ENCODE measurements around the gene RIMS4.

Gene RIMS4

DNA sequence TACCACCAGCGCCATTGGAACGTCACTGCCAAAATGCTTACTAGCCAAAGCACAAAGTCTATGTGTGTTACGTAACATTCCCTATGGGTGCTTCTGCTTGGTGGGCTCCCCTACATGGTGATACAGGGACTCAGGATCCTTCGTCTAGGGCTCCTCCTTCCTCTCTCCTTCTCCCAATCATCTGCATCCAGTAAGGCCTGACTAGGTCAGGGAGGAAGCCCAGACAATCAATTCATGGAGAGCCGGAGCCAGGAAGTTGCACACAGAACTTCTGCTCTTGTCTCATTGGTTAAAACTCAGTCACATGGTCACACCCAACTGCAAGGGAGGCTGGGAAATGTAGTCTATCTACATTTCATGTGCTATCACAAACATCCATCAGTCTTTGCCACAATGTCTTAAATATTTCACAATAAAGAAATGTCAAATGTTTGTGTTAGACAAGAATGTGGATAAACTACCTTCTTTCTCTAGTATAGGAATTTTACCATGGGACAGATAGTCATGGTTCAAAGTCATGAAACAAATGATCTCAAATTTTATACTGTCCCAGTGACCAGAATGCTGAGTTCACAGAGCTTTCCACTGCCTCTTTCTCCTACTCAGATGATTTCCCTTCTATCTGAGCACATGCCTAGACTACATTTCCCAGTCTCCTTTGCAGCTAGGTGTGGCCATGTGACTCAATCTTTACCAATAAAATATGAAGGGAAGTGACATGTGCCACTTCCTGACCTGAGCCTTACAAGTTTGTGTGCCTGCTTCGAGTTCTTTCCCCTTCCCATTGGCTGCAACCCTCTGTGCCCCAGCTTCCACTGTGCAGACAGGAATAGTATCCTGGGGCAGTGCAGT lies 74.0 kb downstream of the RIMS4 start:
- DNase-seq, result no peak

DNA sequence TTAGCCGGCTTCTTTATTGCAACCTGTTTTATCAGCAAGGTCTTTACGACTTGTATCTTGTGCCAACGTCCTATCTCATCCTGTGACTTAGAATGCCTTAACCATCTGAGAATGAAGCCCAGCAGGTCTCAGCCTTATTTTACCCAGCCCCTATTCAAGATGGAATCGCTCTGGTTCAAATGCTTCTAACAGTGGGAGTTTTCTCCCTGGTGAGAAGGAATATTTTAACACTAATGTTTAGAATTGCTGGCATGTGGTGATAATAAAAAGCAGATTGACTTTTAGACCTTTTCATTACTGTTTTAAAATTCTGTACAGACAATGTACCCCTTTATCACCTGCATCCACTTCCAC lies 74.6 kb downstream of the RIMS4 start:
- DNase-seq, result no peak

DNA sequence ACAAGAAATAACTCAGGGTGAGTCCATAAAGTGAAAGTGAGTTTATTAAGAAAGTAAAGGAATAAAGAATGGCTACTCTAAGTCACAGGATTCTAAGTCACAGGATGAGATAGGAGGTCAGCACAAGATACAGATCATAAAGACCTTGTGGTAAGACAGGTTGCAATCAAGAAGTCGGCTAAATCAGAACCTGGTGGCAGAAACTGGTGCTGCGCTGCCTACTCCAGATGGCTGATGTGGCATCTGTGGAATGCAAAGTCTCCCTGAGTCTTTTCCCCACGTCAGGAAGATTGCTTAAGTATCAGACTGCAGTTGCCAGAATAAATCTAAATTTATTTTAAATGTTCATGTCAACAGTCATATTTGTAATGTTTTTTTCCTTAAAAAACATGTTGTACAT lies 75.4 kb downstream of the RIMS4 start:
- DNase-seq, result no peak

DNA sequence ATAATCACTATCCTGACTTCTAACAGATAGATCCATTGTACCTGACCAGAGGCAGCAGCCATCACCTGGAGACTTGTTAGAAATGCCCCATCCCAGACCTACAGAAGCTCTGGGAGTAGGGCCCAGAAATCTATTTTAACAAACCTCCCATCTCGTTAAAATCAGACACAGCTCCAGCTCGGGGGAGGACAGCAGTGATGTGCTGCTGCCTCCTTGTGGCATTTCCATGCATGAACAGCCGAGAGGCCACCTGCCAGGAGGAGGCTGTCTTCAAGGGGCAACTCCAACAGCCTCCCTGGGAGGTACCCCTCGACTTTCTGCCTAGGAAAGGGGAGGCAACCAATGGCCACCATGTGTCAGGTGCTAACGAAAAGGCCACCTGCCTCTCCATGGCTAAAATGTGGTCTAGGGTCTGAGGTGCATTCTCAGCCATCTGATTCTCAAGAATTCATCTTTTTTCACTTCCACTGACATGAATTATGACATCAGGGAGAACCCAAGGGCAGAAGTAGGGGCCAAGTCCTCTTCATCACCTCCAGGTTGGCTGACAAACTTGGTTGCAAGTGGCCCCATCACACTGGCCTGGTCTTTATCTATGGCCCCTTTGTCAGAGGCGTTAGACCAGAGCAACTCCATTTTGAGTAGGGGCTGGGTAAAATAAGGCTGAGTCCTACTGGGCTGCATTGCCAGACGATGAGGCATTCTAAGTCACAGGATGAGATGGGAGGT lies 76.8 kb downstream of the RIMS4 start:
- DNase-seq, result peak; percentile 50

DNA sequence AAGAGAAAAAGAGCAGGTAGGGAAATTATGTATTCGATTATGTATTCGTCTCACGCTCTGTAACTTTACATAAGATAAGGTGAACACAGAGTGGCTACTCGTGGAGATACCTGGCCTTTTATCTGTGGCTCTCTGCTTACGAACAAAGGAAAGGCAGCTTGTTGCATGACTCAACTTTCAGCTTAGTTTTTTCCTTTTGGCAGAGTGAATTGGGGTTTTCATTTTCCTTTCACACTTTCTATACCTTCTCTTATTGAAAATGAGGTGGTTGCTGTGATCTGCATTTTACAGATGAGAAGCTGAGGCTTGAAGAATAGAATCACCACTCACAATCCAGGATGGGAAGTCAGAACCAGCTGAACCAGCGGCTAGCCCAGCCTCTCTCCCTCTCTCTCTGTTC lies 78.0 kb downstream of the RIMS4 start:
- DNase-seq, result no peak

DNA sequence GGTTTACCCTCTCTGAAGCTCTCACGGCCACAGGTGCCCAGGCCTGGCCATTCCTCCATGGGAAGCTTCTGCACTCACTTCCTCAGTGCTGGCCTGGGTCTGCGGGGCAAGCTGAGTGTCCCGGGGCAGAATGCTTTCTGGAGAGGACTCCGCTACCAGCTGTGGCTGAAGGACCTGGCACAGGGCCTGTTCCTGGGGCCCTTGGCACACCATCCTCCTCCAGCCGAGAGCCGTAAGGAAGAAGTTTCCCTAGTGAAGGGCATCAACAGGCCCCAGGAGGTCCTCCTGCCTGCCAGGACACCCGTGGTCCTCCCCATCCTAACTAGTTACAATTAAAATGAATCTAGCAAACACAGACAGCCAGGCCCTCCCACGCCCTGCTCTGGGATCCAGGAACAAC lies 78.7 kb downstream of the RIMS4 start:
- DNase-seq, result no peak

DNA sequence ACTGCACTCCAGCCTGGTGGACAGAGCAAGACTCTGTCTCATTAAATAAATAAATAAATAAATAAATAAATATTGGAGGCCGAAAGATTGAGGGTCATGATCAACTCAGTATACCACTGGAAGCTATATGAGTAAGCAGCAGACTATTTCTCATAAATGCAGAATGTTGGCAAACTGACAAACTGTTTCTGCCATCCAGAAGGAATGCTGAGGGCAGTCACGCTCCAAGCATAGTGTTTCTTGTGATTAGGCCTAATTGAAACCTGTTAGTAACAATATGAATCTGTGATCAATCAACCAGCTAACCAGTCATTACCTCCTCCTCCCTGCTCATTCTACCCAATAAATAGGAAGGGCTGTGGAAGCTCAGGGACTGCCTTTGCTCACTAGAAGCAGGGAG lies 79.9 kb downstream of the RIMS4 start:
- DNase-seq, result no peak

DNA sequence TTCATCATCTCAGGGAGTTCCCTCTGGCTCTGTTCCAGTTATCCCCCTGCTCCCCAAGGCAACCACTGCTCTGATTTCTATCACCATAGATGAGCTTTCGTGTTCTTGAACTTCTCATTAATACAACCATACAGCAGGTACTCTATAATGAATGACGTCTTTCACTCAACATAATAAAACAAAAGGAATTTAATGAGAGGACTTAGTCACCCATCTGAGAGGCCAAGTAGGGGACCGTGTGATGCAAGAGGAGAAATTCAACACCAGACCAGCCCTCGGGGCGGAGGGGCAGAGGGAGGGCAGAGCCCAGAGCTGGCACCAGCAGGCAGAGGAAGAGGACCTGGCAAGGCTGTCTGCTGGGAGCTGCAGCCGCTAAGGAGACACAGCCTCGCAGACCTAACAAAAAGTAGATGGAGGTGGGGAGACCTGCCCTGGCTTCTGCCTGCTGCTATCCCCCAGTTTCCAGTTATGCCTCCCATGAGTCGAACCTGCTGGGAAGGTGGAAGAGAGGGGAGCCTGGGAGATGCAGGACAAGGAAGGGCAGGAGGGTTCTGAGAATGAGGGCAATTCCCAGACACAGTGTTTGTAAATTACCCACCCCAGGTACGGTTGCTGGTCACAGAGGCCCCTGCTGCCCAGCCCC lies 81.4 kb downstream of the RIMS4 start:
- no peak for DNase-seq

DNA sequence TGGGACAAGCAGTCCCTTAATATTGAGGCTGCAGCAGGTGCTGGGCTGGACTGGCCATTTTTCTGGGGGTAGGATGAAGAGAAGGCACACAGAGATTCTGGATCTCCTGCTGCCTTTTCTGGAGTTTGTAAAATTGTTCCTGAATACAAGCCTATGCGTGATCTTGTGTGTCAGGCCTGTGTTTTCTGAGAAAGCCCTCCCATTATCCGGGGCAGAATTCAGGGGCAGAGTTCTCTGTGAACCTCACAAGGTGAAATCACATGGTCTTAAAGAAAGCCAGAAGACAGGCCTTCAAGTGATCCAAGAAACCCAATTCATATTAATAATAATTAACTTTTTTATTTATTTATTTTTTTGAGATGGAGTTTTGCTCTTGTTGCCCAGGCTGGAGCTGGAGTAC lies 82.7 kb downstream of the RIMS4 start:
- no peak for DNase-seq

DNA sequence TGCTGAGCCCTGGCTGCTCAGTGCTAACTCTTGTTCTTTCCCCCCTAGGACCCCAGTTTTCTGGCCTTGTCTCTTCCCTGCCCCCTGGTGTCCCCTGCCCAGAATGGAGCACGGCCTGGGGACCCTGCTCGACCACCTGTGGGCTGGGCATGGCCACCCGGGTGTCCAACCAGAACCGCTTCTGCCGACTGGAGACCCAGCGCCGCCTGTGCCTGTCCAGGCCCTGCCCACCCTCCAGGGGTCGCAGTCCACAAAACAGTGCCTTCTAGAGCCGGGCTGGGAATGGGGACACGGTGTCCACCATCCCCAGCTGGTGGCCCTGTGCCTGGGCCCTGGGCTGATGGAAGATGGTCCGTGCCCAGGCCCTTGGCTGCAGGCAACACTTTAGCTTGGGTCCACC lies 83.3 kb downstream of the RIMS4 start:
- no peak for DNase-seq

DNA sequence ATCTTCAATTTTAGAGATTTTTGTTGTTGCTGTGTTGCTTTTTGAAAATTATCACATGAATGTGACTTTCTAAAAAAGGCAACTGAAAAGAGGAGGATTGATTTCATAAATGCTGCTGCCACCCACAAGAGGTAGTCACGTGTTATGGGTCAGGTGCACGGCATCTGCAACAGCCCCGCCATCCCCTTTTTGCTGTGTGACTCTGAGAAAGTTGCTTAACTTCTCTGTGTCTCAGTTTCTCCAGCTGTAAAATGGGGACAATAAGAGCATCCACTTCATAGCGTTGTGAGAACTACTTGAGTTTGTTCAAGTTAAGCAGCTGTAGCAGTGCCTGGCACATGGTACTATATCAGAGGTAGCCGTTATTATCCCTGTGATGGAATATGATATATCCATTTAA lies 84.5 kb downstream of the RIMS4 start:
- DNase-seq, result no peak

DNA sequence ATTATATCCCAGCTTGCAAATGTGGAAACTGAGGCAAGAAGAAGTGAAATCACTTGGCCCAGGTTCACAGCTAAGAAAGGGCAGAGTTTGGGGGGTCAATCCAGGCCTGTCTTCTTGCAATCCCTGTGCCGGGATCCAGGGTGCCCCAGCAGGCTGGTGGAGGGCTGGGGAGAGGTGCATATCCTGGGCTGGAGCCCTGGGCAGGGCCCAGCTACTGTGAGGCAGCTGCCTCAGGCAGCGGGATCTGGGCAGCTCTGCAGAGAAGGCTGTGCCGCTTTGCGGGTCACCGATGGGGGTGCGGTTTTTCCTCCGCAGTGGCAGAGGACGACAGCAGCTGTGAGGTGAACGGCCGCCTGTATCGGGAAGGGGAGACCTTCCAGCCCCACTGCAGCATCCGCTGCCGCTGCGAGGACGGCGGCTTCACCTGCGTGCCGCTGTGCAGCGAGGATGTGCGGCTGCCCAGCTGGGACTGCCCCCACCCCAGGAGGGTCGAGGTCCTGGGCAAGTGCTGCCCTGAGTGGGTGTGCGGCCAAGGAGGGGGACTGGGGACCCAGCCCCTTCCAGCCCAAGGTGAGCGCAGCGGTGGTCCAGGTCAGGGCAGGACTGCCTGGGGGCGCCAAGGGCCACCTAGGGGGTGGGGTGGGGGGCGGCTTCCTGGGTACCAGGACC lies 85.8 kb downstream of the RIMS4 start:
- DNase-seq, result no peak

DNA sequence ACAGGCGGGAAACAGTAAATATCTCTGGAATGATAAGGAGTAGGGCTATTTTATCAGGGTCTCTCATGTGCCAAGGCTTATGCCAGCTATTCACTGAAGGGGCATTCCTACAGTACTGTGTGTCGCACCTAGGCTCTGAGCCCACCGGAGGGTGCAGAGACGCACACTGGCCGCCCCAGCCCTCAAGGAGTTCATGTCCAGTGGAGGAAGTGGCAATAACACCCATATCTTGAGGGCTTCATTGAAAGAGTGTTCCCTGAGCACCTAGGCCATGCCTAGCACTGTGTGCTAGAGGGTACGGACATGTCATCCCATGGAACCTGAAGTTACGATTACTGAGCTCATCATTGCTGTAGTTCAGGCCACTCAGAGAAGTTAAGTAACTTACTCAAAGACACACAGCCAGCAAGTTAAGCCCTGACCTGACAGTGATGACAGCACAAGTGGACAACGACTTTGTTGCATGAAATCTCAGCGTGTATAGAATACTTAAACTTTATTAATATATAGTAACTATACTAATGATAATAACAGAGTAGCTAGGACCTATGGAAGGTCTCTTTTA lies 86.5 kb downstream of the RIMS4 start:
- DNase-seq, result no peak

DNA sequence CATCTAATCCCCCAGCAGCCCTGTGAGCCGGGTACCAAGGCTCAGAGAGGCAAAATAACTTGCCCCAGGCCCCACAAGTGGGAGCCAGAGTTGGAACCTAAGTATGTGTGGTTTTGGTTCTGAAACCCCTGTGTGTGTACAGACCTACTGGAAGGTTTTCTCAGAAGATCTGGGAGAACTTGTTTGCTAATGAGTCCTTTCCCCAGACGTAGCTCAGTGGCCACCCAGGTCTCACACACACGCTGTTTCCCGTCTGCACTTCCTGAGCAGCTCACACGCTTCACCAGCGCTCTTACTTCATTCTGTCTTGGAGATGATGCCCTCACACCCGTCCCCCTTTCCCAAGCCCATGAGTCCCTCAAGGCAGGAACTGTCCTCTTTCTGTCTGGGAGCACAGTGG lies 87.0 kb downstream of the RIMS4 start:
- DNase-seq, result no peak

DNA sequence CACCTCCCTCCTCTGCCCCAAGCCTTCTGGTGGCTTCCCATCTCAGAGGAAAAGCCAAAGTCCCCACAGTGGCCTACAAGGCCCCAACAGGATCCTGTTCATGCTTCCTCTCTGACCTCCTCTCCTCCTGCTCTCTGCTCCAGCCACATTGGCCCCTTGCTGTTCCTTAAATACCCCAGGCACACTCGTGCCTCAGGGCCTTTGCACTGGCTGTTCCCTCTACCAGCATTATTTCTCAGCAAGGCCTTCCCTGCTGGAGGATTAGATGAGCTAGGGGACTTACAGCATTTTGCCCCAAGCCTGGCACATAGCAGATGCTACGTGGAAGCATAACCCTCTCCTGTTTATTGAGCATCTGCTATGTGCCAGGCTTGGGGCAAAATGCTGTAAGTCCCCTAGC lies 87.4 kb downstream of the RIMS4 start:
- DNase-seq, result no peak

DNA sequence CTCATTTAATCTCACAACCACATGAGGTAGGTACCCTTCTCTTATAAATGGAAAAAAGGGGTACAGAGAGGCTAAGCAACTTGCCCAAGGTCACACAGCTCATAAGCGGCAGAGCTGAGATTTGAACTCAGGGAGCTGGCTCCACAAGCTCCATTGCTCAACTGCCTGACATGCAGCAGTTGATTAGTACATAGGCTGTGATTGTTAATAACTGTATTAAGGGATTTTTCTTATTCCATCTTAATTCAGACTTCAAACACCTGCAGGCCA lies 88.6 kb downstream of the RIMS4 start:
- DNase-seq, result no peak

DNA sequence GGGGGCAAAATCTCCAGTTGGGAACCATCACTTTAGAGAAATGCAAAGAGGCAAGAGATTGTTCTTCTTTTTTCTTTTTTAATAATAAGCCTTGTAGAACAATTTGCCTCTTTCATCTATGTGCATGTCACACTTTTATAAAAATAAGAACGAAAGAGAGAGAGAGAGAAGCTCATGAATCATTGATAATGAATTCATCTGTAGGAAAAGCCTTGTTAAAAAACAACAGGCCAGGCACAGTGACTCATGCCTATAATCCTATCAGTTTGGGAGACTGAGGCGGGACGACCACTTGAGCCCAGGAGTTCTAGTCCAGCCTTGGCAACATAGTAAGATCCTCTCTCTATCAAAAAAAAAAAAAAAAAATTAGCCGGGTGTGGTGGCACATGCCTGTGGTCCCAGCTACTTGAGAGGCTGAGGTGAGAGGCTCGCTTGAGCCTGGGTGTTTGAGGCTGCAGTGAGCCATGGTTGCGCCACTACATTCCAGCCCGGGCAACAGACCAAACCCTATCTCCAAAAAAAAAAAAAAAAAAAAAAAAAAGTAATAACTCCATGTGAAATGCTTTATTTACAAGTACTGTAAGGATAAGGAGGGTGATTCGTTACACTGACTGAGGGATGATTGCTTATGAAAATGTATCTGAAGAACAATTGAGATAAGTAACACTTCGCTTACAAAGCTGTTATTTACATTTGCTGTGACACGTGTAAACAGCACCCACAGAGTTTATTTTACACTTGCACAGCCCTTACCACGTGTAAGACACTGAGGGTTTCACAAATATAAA lies 89.2 kb downstream of the RIMS4 start:
- DNase-seq, result no peak

DNA sequence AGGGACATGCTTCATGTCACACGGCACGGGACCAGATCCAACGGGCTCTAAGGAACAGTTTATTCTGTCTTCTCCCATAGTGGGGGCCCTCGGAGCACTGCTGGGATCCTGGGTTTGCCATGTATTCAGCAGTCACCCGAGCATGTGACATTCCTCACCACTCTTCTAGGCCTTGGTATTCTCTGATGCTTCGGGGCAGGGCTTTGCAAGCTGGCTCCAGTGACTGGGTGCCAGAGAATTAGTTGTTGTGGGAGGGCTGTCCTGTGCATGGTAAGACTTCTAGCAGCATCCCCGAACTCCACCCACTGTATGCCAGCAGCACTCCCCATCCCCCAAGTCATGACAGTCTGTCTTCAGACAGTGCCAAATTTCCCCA lies 89.7 kb downstream of the RIMS4 start:
- no peak for DNase-seq

DNA sequence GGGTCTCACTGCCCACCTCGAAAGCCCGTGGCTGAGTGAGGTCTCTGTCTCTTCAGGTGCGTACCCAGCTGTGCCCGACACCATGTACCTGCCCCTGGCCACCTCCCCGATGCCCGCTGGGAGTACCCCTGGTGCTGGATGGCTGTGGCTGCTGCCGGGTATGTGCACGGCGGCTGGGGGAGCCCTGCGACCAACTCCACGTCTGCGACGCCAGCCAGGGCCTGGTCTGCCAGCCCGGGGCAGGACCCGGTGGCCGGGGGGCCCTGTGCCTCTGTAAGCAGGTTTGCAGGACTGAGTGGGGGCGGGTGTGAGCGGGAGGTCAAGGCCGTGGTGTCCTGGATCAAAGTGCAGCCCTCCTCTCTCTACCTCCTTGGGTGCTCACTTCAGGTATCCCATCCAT lies 90.5 kb downstream of the RIMS4 start:
- no peak for DNase-seq

DNA sequence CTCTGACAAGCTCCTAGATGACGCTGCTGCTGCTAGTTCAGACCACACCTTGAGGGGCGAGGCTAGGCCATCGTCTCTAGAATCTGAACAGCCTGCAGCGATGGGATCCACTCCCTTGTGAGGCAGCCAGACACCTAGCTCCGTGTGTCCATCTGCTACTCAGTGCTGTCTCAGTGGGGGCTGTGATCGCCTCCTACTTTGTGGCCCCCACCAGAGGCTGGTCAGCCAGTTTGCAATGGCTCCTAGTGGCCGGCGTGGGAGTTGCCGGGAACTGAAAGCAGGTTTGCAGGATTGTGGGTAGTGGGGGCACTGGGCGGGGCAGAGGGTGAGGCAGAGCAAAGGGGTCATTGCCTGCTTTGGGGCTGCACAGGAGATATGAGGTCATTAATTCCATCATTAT lies 92.4 kb downstream of the RIMS4 start:
- no peak for DNase-seq

DNA sequence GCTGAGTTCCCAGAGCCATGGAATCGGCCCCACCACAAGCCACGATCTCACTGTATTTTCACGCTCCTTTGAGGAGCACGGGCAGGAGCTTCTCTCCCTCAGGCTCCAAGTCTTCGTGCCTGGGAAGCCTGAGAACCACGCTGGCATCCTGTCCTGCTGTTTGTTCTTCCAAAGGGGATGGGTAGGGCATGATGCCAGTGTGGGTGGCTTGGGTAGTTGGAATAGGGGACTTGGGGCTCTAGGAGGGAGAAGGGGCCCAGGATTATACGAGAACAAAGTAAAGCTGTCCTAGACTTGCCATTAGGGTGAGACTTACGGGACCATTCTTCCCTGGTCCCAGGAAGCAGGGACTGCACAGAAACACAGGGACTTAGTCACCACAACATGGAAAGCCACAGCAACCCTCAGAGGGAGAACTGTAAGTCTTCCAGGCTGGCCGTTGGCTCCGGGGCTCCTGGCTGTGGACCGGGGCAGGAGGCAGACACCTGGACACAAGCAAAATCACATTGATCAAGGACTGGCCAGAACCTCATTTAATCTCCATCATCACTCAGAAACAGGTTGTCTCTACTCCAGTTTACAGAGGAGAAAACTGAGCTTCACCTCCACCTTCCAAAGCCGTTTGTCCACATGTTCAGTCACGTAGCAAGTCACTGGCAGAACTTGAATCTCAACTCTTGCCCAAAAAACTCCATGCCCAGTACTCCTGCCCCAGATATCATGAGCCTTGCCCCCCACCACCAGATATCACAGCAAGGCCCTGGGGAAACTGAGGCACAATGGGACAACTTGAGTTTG lies 93.8 kb downstream of the RIMS4 start:
- DNase-seq, result no peak
